ENCODE data around the gene PHLDA1. TPM values are rescaled to one million over a fixed set of nuclear protein-coding genes. Genes with fewer than 3 reads are reported as not detected.

Gene PHLDA1
- total and polyA plus RNA-seq, 11 donors = 3.0 to 44.4 (median 5.5) TPM

- intact Hi-C loops (cut with DNase I) = loop anchor here in 1 of 10 donors (5.0 kb wide), 1 partner anchor 51 kb away; no protein-coding TSS in a partner anchor
- DNase-seq (no peak), ATAC-seq (no peak)
- WGBS, 4 donors = 79 to 86% (median 82%) methylated on average over 3 of the region's 3 CpGs
- Histone ChIP-seq H3K36me3 (no peaks in the 10 kb centered on the region), H3K27me3 (no peaks in the 10 kb centered on the region), H3K9me3 (no peaks in the 10 kb centered on the region), H3K4me3 (no peak overlapping the region), H3K27ac (peak overlapping the region in 2 of 12 donors; percentile 51 to 73), H3K4me1 (peaks cover 0 to 61% (median 19%) of the 10 kb centered on the region in 12 donors)
- no peak for TF ChIP-seq CTCF (IDR thresholded peaks at IDR 0.05)
- no peak for TF ChIP-seq POLR2A (IDR thresholded peaks at IDR 0.05)
These were observed 55.5 kb downstream of the PHLDA1 start for GRCh38 chr12:75976113-75976512.

GRCh38 chr12:75975702-75976101 is 55.9 kb downstream of the PHLDA1 start:
- Histone ChIP-seq H3K27me3 (no peaks in the 10 kb centered on the region), H3K27ac (peak overlapping the region in 2 of 12 donors; percentile 51 to 73), H3K36me3 (no peaks in the 10 kb centered on the region), H3K4me3 (no peak overlapping the region), H3K9me3 (no peaks in the 10 kb centered on the region), H3K4me1 (peaks cover 0 to 59% (median 18%) of the 10 kb centered on the region in 12 donors)
- ATAC-seq = no peak
- DNase-seq = no peak
- 87 to 91% (median 89%) methylated on average over 2 of the region's 2 CpGs for WGBS, 4 donors
- TF ChIP-seq POLR2A (IDR thresholded peaks at IDR 0.05) = no peak
- no peak for TF ChIP-seq CTCF (IDR thresholded peaks at IDR 0.05)
- intact Hi-C loops (cut with DNase I) = loop anchor here in 1 of 10 donors (5.0 kb wide), 1 partner anchor 52 kb away; no protein-coding TSS in a partner anchor

Other genes starting within 250 kb of the PHLDA1 start
- gene NAP1L1, start 52.9 kb upstream of the PHLDA1 start, total RNA-seq = 100 to 1,000 TPM; 191 to 359 (median 247) TPM
- 100 to 1,000 TPM; 175 to 254 TPM for gene NAP1L1, start 52.9 kb upstream of the PHLDA1 start, polyA plus RNA-seq